Measurements from ENCODE around the gene PNCK. TPM values are rescaled to one million over a fixed set of nuclear protein-coding genes. Genes with fewer than 3 reads are reported as not detected.

The PNCK gene
- total and polyA plus RNA-seq, 2 of the 13 experiments (the other 11 are each of a cell fraction or from before 2014, with no cell fraction given), result 33.1 TPM; not detected in 1

GRCh38 chrX:153627675-153628111, 45.9 kb downstream of the PNCK start (continued):
- TF ChIP-seq ZNF784 (CRISPR knock-in tag; IDR thresholded peaks at IDR 0.05; ENCODE audit: borderline replicate concordance) (no peak; the same call in 1 of the 2 replicates), FOXA1 (IDR thresholded peaks at IDR 0.05) (no peak), FOXA1 (CRISPR knock-in tag; IDR thresholded peaks at IDR 0.05) (peak; percentile 96), DNMT1 (CRISPR knock-in tag; IDR thresholded peaks at IDR 0.05) (no peak), ZFP41 (CRISPR knock-in tag; IDR thresholded peaks at IDR 0.05; ENCODE audit: borderline replicate concordance) (no peak), ZNF431 (CRISPR knock-in tag; IDR thresholded peaks at IDR 0.05; ENCODE audit: borderline replicate concordance, low read depth) (peak; percentile 67; the same call in 1 of the 2 replicates), JUN (CRISPR knock-in tag; IDR thresholded peaks at IDR 0.05) (0 out of 2 replicates have a peak, but pooled peaks have one; percentile 9), AGO2 (optimal IDR thresholded peaks at IDR 0.05; ENCODE audit: low read depth, low read length) (peak; percentile 95), KLF12 (CRISPR knock-in tag; IDR thresholded peaks at IDR 0.05; ENCODE audit: borderline replicate concordance) (0 out of 2 replicates have a peak, but pooled peaks have one; percentile 43), ZNF503 (CRISPR knock-in tag; IDR thresholded peaks at IDR 0.05) (no peak), CREB1 (IDR thresholded peaks at IDR 0.05) (no peak), CREB1 (CRISPR knock-in tag; IDR thresholded peaks at IDR 0.05) (no peak), PATZ1 (CRISPR knock-in tag; IDR thresholded peaks at IDR 0.05) (peak; percentile 93), ZNF577 (CRISPR knock-in tag; IDR thresholded peaks at IDR 0.05; ENCODE audit: borderline replicate concordance, low read depth) (no peak), TFAP4 (IDR thresholded peaks at IDR 0.05; ENCODE audit: borderline replicate concordance, low read depth) (peak; percentile 73; the same call in 1 of the 2 replicates), HDAC2 (CRISPR knock-in tag; IDR thresholded peaks at IDR 0.05) (peak; percentile 36; the same call in 1 of the 2 replicates), ZNF264 (CRISPR knock-in tag; IDR thresholded peaks at IDR 0.05) (peak; percentile 65), ATF2 (CRISPR knock-in tag; IDR thresholded peaks at IDR 0.05) (no peak; the same call in 1 of the 2 replicates), TCF7L2 (IDR thresholded peaks at IDR 0.05; ENCODE audit: low read depth, low read length) (no peak), FOXA3 (CRISPR knock-in tag; IDR thresholded peaks at IDR 0.05) (peak; percentile 88), ZNF282 (IDR thresholded peaks at IDR 0.05; ENCODE audit: partially characterized antibody) (no peak), ZSCAN12 (CRISPR knock-in tag; IDR thresholded peaks at IDR 0.05) (no peak; the same call in 1 of the 2 replicates), ESRRA (CRISPR knock-in tag; IDR thresholded peaks at IDR 0.05; ENCODE audit: low read depth) (peak; percentile 43; the same call in 1 of the 2 replicates), E2F1 (CRISPR knock-in tag; IDR thresholded peaks at IDR 0.05) (peak; percentile 38; the same call in 1 of the 2 replicates)

Data from HepG2 (cell line).